ENCODE data around the gene ANAPC13.
A peak's percentile ranks its signal among the peaks of the same experiment; 100 is the strongest.

Gene ANAPC13

GRCh38 chr3:134485718-134486576 is at the start of gene ANAPC13, which contains the start of gene CEP63:
TSS of gene ANAPC13 (minus strand) at chr3:134485985. CDS start at chr3:134482904, 3,081 bp downstream.
TSS of gene CEP63 (plus strand) at chr3:134486057. CDS start at chr3:134495321, 9,264 bp downstream.
- H3K4me3 ChIP-seq (ENCODE audit: low read depth, low read length), result peak within 1 kb of the TSS; percentile 70
- TF ChIP-seq CTCF (IDR thresholded peaks at IDR 0.05; ENCODE audit: borderline replicate concordance, insufficient read depth, low read depth, low read length), result no peak

- H3K4me3 ChIP-seq (ENCODE audit: low read depth, low read length), result no peak overlapping the region
- no peak for TF ChIP-seq CTCF (IDR thresholded peaks at IDR 0.05; ENCODE audit: borderline replicate concordance, insufficient read depth, low read depth, low read length)
These were observed 49.6 kb upstream of the ANAPC13 start for GRCh38 chr3:134535186-134535970.

- no peak overlapping the region for H3K4me3 ChIP-seq (ENCODE audit: low read depth, low read length)
- TF ChIP-seq CTCF (IDR thresholded peaks at IDR 0.05; ENCODE audit: borderline replicate concordance, insufficient read depth, low read depth, low read length), result no peak
These were observed 47.7 kb upstream of the ANAPC13 start for GRCh38 chr3:134533493-134533892.

- TF ChIP-seq CTCF (IDR thresholded peaks at IDR 0.05; ENCODE audit: borderline replicate concordance, insufficient read depth, low read depth, low read length), result no peak
- H3K4me3 ChIP-seq (ENCODE audit: low read depth, low read length), result no peak overlapping the region
These were observed 41.9 kb upstream of the ANAPC13 start for GRCh38 chr3:134527538-134528186.

- peak; percentile 43; the same call in 1 of the 2 replicates for TF ChIP-seq CTCF (IDR thresholded peaks at IDR 0.05; ENCODE audit: borderline replicate concordance, insufficient read depth, low read depth, low read length)
These were observed 41.3 kb upstream of the ANAPC13 start for GRCh38 chr3:134527037-134527436.

GRCh38 chr3:134526319-134526718 is 40.5 kb upstream of the ANAPC13 start:
- TF ChIP-seq CTCF (IDR thresholded peaks at IDR 0.05; ENCODE audit: borderline replicate concordance, insufficient read depth, low read depth, low read length), result no peak
- no peak overlapping the region for H3K4me3 ChIP-seq (ENCODE audit: low read depth, low read length)

More at GRCh38 chr3:134527037-134527436, 41.3 kb upstream of the ANAPC13 start:
- H3K4me3 ChIP-seq (ENCODE audit: low read depth, low read length), result no peak overlapping the region
